HG03558 (cell line): Measurements from ENCODE around the gene NKX6-1.

Experiments used
- ATAC-seq: cut with Tn5 transposase; IDR thresholded peaks from one replicate; pipeline ENCODE4 v1.9.1; 2021; ENCODE audit warnings: moderate number of reproducible peaks; ENCODE audit not compliant: unreplicated experiment; ENCODE audit errors: extremely low read depth

NKX6-1 gene

GRCh38 chr4:84499624-84499982 lies 511 bp upstream of the NKX6-1 start:
- ATAC-seq: no peak

GRCh38 chr4:84498203-84498934 lies 723 bp downstream of the NKX6-1 start:
- no peak for ATAC-seq

DNA sequence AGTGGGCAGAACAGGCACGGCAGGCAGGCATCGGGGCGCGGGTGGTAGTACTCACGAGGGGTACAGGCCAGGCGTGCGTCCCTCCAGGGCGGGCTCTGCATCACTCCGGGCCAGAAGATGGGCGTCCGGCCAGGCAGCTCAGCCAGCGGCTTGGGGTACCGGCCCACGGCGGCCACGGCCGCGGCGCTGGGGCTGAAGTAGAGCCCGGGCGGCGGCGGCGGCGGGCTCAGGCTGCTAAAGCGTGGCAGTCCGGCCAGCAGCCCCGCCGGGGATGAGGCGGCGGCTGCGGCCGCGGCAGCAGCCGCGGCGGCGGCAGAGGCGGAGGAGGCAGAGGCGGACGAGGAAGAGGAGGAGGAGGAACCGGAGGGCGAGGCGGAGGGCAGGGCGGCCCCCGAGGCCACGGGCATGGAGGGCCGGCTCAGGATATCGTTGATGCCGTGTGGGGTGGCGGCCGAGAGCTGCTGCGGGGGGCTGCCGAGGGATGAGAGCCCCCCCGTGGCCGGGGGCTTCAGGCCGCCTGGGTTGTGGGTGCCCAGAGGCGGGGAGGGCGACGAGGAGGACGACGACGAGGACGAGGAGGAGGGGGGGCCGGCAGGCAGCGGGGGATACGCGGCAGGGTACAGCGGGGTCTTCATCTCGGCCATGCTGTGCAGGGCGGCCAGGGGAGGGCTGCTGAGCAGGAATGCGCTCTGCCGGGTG lies 1.4 kb downstream of the NKX6-1 start:
- ATAC-seq: no peak

- no peak for ATAC-seq
Observed at GRCh38 chr4:84496706-84497503, 2.2 kb downstream of the NKX6-1 start.

GRCh38 chr4:84496331-84496705 lies 2.8 kb downstream of the NKX6-1 start:
- no peak for ATAC-seq

GRCh38 chr4:84495794-84496261 lies 3.3 kb downstream of the NKX6-1 start:
- no peak for ATAC-seq

- no peak for ATAC-seq
Observed at GRCh38 chr4:84495118-84495793, 3.8 kb downstream of the NKX6-1 start.

- ATAC-seq: no peak
Observed at GRCh38 chr4:84494531-84494930, 4.6 kb downstream of the NKX6-1 start.

GRCh38 chr4:84494076-84494475 lies 5.0 kb downstream of the NKX6-1 start:
- ATAC-seq: no peak

DNA sequence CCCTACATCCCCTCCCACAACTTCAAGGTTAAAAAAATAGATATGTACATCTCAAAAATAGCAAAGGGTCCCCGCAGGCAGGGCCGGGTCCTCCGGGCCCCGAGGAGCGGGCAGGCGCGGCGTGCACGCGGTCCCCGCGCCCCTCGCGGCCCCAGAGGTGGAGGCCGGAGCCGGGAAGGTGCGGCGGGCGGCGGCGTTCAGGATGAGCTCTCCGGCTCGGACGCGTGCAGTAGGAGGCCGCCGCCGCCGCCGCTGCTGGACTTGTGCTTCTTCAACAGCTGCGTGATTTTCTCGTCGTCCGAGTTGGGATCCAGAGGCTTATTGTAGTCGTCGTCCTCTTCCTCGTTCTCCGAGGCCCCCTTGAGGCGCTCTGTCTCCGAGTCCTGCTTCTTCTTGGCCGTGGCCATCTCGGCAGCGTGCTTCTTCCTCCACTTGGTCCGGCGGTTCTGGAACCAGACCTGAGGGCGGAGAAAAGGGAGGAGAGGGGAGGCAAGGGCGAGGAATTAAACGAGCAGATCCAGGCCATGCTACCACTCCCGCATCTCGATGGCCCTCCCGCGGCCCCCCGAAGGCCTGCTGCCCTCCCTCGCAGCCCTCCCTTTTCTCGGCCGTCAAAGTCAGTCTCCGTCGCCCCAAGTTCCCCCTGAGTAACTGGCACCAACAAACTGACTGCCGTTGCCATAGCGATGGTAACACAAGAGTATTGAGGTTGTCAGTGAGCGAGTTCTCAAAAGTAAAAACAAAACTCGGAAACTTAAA lies 5.8 kb downstream of the NKX6-1 start:
- ATAC-seq: no peak

DNA sequence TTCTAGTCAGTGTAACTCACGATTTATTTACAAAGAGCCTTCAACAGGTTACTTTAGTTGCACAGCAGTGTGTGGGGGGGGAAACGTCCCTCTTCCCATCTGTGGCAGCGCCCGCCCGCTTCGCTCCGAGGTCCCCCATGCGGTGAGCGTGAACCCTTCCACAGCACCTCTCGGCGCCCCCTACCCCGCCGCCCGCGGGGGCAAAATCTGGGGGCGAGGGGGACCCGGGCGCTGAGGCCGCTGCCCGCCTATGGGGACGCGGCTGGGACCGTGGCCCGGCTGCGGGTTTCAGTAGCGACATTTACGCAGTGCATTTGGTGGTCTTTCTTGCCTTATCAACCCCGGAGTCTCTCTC lies 6.4 kb downstream of the NKX6-1 start:
- ATAC-seq: no peak

DNA sequence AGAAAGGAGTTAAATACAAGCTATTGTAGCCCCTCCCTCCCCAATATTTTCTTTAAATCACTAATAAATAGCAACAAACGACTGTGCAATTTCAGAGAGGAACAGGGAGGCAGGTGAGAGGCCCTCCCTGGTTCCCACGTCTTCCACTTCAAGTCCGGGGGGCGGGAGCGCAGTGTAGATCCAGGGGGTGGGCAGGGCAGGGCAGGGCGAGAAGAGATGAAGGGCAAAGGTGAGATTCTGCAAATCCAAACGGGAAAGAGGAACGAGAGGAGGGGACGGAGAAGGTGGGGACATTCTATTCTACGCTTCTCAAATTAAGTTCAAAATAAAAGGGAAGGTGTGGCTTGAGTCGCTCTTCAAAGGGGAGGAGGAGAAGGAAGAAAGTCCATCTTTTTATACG lies 6.8 kb downstream of the NKX6-1 start:
- no peak for ATAC-seq

GRCh38 chr4:84491481-84491880 lies 7.6 kb downstream of the NKX6-1 start:
- no peak for ATAC-seq

DNA sequence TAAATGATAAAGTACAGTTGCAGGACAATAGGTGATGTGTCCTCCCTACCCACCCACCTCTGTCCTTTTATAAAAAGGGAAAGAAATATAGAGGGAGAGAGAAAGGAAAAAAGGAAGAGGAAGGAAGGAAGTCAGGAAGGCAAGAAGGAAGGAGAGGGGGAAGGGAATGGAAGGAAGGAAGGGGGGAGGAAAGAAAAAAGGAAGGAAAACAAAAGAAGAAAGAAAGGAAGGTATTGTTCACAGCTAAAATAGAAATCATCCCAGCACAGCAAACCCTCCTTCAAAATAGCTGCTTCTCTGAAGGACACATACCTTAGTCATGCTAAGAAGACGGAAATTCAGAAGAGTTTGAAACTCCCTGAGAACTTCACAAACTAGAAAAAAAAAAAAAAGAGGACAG lies 8.4 kb downstream of the NKX6-1 start:
- ATAC-seq: no peak

GRCh38 chr4:84484236-84484635 lies 14.9 kb downstream of the NKX6-1 start:
- ATAC-seq: no peak

- ATAC-seq: no peak
Observed at GRCh38 chr4:84483688-84484087, 15.4 kb downstream of the NKX6-1 start.

DNA sequence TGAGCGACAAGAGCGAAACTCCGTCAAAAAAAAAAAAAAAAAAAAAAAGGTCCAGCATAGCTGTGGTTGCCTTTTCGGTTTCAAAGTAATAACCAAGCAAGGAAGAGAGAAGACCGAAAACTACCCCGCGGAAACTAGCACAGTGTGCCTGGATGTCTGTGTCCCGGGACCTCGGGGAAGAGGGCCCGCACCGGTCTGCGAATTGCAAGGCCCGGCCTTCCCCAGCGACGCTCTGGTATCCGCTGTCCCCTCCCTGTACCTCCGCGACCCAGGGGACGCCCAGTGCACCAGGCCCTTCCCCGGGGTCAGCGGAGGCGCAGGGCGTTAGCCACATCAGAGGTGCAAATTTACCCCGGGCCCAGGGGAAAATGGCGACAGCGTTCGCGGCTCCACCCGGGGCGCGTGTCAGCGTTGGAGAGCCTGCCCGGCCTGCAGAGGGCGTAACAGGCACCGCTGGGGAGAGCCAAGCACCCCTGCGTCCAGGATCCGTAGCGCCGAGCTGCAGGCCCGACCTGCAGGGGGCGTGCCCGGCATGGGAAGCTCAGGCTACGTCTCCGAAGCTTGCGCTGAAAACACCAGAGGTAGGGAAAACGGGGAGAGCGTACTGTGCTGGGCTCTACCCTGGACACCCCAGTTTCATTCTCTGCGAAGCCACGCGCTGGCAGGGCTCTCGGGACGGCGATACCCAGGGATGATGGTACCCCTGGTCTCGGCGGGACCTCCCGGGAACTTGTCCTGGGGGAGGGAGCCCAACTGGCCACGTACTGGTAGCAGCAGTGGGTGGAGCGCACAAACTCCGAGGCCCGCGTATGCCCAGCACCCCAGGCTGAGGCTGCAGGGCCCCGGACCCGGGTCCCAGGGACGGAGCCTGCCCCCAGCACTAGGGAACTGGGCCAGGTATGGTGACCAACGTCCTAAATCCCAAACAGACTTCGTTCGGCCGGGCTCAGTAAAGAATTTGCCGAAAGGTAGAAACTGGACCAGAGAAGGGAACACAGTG lies 16.2 kb downstream of the NKX6-1 start:
- no peak for ATAC-seq

DNA sequence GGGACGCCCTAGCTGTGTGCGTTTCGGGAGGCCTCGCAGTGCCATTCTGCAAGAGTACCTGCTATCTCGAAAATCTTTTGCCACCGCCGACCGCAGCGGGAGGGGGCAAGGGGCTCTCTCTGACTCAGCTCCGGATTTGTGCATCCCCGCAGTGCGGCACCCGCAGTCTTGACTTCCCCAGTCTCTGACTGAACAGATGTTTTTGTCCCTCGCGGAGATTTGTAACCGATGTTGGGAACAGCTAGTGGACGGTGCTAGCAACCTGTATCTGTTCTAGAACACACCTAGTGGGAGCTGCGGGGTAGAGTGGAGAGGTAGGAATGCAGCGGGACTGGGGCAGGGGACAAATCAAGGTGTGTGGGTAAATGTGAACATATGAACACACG lies 17.2 kb downstream of the NKX6-1 start:
- no peak for ATAC-seq
